B cell (primary cell): ENCODE measurements around the gene RPL36. TPM values are rescaled to one million over a fixed set of nuclear protein-coding genes. Genes with fewer than 3 reads are reported as not detected.

Experiments
- ATAC-seq: fragments of 200-7000 bp; cut with Tn5 transposase; one replicate; pipeline ENCODE4 v1.10.0; 2021; ENCODE audit warnings: low read depth, mild to moderate bottlenecking, moderate number of reproducible peaks, moderate library complexity
- CTCF ChIA-PET: fragments of 350-600 bp; sonication (Branson Sonifier 250); formaldehyde crosslinking; loops from one replicate; lab custom pipeline; 2021; ENCODE audit warnings: antibody characterized with exemption, inconsistent platforms; lab: Charles Lee
- POLR2A ChIA-PET: fragments of 350-600 bp; sonication (Branson Sonifier 250); formaldehyde crosslinking; loops from one replicate; lab custom pipeline; 2021; ENCODE audit warnings: antibody characterized with exemption; lab: Charles Lee
- DNase-seq: peaks from one replicate; pipeline ENCODE4 v3.0.0; 2013
- H2AFZ ChIP-seq: 2 replicates; pipeline ENCODE4 v1.6.1; 2012; ENCODE audit warnings: mild to moderate bottlenecking, low read depth, low read length; ENCODE audit not compliant: insufficient read depth, poor library complexity, severe bottlenecking
- H3K27ac ChIP-seq, 2 donors: 1 replicate in 1 of 2; 2 replicates in 1 of 2; pipeline ENCODE4 v1.5.1; 2012 to 2013; ENCODE audit warnings: low read length in 2 of 2, mild to moderate bottlenecking in 2 of 2, moderate library complexity in 1 of 2
- H3K27me3 ChIP-seq, 4 experiments: fragments of 200-600 bp in 1 of 4; sonication (generic) in 1 of 4; replicated peaks in 1 of 4; 1 replicate in 2 of 4; 2 replicates in 2 of 4; pipeline versions ENCODE4 v1.6.1 to v1.7.0; 2013 to 2016; ENCODE audit warnings: low read length in 3 of 4, mild to moderate bottlenecking in 2 of 4, mixed read lengths in 1 of 4, moderate library complexity in 1 of 4; ENCODE audit not compliant: insufficient read depth in 4 of 4, control insufficient read depth in 3 of 4; ENCODE audit errors: control extremely low read depth in 1 of 4
- H3K36me3 ChIP-seq, 2 experiments: replicated peaks in 1 of 2; 1 replicate in 1 of 2; 2 replicates in 1 of 2; pipeline versions ENCODE4 v1.6.1 to v1.7.1; 2013; ENCODE audit warnings: low read length in 1 of 2; ENCODE audit not compliant: insufficient read depth in 2 of 2, control insufficient read depth in 1 of 2; ENCODE audit errors: control extremely low read depth in 1 of 2, extremely low read depth in 1 of 2
- H3K4me1 ChIP-seq, 2 donors: fragments of 200-600 bp in 1 of 2; sonication (generic) in 1 of 2; 1 replicate in 1 of 2; 2 replicates in 1 of 2; pipeline versions ENCODE4 v1.5.1 to v1.6.1; 2013 to 2017; ENCODE audit warnings: low read length in 2 of 2; ENCODE audit not compliant: control insufficient read depth in 2 of 2, insufficient read depth in 2 of 2
- H3K4me2 ChIP-seq: replicated peaks from 2 replicates; pipeline ENCODE3; 2012; ENCODE audit warnings: mild to moderate bottlenecking, low read depth, low read length; ENCODE audit not compliant: poor library complexity, severe bottlenecking
- H3K4me3 ChIP-seq, 5 experiments: fragments of 200-600 bp in 1 of 5; sonication (generic) in 1 of 5; 1 replicate in 3 of 5; 2 replicates in 2 of 5; pipeline versions ENCODE4 v1.5.1 to v1.7.0; 2011 to 2016; ENCODE audit warnings: low read length in 4 of 5, mild to moderate bottlenecking in 4 of 5, low read depth in 2 of 5, control low read depth in 1 of 5, moderate library complexity in 1 of 5; ENCODE audit not compliant: insufficient read depth in 1 of 5; ENCODE audit errors: control extremely low read depth in 1 of 5, extremely low read depth in 1 of 5
- H3K79me2 ChIP-seq: fragments of 200-600 bp; sonication (generic); one replicate; pipeline ENCODE4 v1.6.0; 2016; ENCODE audit warnings: low read length; ENCODE audit not compliant: control insufficient read depth, insufficient read depth
- H3K9ac ChIP-seq: fragments of 200-600 bp; sonication (generic); 2 replicates; pipeline ENCODE4 v1.6.1; 2017; ENCODE audit warnings: mild to moderate bottlenecking, low read length, moderate library complexity
- H3K9me3 ChIP-seq, 3 donors: one replicate each; pipeline versions ENCODE4 v1.6.1 to v1.7.1; 2013; ENCODE audit warnings: low read length in 2 of 3; ENCODE audit not compliant: control insufficient read depth in 2 of 3, insufficient read depth in 1 of 3; ENCODE audit errors: control extremely low read depth in 1 of 3
- H4K20me1 ChIP-seq: 2 replicates; pipeline ENCODE4 v1.6.0; 2012; ENCODE audit warnings: mild to moderate bottlenecking, low read length; ENCODE audit not compliant: insufficient read depth, control insufficient read depth, poor library complexity, severe bottlenecking
- H3K27ac Mint-ChIP-seq: one replicate; pipeline ENCODE4 v1.8.0; 2021; ENCODE audit warnings: mixed read lengths
- H3K27me3 Mint-ChIP-seq: one replicate; pipeline ENCODE4 v1.8.0; 2021; ENCODE audit warnings: mixed read lengths
- H3K4me1 Mint-ChIP-seq: one replicate; pipeline ENCODE4 v1.8.0; 2021; ENCODE audit warnings: mixed read lengths
- H3K4me3 Mint-ChIP-seq: one replicate; pipeline ENCODE4 v1.8.0; 2021; ENCODE audit warnings: mixed read lengths
- H3K9me3 Mint-ChIP-seq: one replicate; pipeline ENCODE4 v1.8.0; 2022; ENCODE audit warnings: mixed read lengths; ENCODE audit not compliant: insufficient read depth
- CTCF ChIP-seq: fragments of 200-600 bp; IDR thresholded peaks from one replicate; pipeline ENCODE4 v1.8.0; 2022; ENCODE audit warnings: antibody characterized with exemption, mild to moderate bottlenecking
- EZH2 ChIP-seq: IDR thresholded peaks from 2 replicates; pipeline ENCODE4 v1.6.1; 2012; ENCODE audit warnings: borderline replicate concordance, low read depth, mild to moderate bottlenecking, moderate library complexity, low read length; ENCODE audit not compliant: insufficient read depth, poor library complexity, severe bottlenecking
- WGBS: methylation state at CpG from one replicate; pipeline ENCODE4 v1.1.5; 2013; ENCODE audit warnings: missing lambda C conversion rate; ENCODE audit not compliant: insufficient coverage; 5-methylcytosine and 5-hydroxymethylcytosine counted together
- intact Hi-C: fragments of 100-400 bp; cut with micrococcal nuclease; formaldehyde crosslinking; loops from one replicate; pipeline ENCODE4 v1.10.0; 2022
- polyA plus RNA-seq: library from polyadenylated mRNA; depleted of rRNA; stranded (reverse); fragments of >200 nt; gene quantifications from 2 replicates; pipeline ENCODE4 v1.2.3, GENCODE V29; 2012
- total RNA-seq, 2 donors: library from RNA; stranded (reverse); fragments of 120-200 nt in 1 of 2; gene quantifications; 1 replicate in 1 of 2; 2 replicates in 1 of 2; pipeline versions ENCODE4 v1.2.3 to v1.2.4, GENCODE V29; 2013 to 2022

Gene RPL36
- total and polyA plus RNA-seq, 2 donors (not counting 1 experiment from before 2014, with no cell fraction given) = 899 to 983 TPM

DNA sequence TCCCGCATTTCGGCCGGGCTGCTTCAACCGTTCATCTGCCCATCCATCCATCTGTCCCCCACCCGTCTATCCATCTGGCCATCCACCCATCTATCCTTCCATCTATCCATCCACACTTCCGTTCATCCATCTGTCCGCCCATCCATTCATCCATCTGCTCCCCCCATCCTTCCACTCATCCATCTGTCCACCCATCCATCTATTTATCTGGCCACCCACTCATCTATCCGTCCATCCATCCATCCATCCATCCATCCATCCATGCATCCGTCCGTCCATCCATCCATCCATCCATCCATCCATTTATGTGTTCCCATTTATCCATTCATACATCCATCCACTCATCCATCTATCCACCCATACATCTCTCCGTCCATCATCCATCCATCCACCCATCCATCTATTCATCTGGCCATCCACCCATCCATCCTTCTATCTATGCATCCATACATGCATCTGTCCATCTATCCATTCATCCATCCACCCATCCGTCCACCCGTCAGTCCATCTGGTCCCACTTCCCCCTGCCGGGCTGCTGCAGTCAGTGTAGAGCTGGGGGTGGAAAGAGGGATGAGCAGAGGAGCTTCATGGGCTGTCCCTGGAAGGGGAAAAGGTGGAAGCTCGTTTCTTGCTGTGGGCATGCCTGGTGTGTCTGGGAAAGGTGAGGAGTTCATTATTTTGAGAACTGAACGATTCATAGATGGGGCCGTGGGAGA, 8.5 kb upstream of the RPL36 start:
- Histone ChIP-seq H3K27ac (peak overlapping the region in 1 of 2 donors; percentile 98), H3K9me3 (peaks cover 0 to 3% (median 0%) of the 10 kb centered on the region in 3 donors), H3K4me3 (peak overlapping the region in 4 of 5 experiments; percentile 67 to 100 (median 90)), H4K20me1 (no peaks in the 10 kb centered on the region), H3K9ac (peak overlapping the region; percentile 92), H3K4me1 (peaks cover 20 to 26% of the 10 kb centered on the region in 2 donors), H3K27me3 (no peaks in the 10 kb centered on the region), H3K79me2 (peaks cover 12% of the 10 kb centered on the region), H3K4me2 (peak overlapping the region; percentile 91), H2AFZ (peak overlapping the region; percentile 92), H3K36me3 (no peaks in the 10 kb centered on the region)
- peak overlapping the region; percentile 85 for H3K4me3 Mint-ChIP-seq
- ChIA-PET CTCF (interaction anchor here (1.2 kb wide), 1 partner anchor 8 kb away, joined by 3 read pairs; no protein-coding TSS in a partner anchor), POLR2A (no interaction called here)
- DNase-seq (peak; percentile 40), ATAC-seq (no peak)
- peaks cover 34% of the 10 kb centered on the region for H3K4me1 Mint-ChIP-seq
- intact Hi-C loops = loop anchor here (10.0 kb wide), 1 partner anchor 1917 kb away; the partner anchor contains the start of genes APBA3 and MRPL54
- TF ChIP-seq EZH2 (no peak), CTCF (no peak)
- no peaks in the 10 kb centered on the region for H3K27me3 Mint-ChIP-seq
- H3K27ac Mint-ChIP-seq = peak overlapping the region; percentile 87
- WGBS = 72% methylated on average over 16 of the region's 17 CpGs
- no peaks in the 10 kb centered on the region for H3K9me3 Mint-ChIP-seq

GRCh38 chr19:5682107-5682482, 8.0 kb upstream of the RPL36 start:
- Histone ChIP-seq H3K27ac (no peak overlapping the region), H3K79me2 (peaks cover 12% of the 10 kb centered on the region), H4K20me1 (no peaks in the 10 kb centered on the region), H3K4me3 (no peak overlapping the region), H3K27me3 (no peaks in the 10 kb centered on the region), H3K4me2 (no peak overlapping the region), H3K36me3 (no peaks in the 10 kb centered on the region), H3K4me1 (peaks cover 20 to 28% of the 10 kb centered on the region in 2 donors), H3K9ac (no peak overlapping the region), H2AFZ (no peak overlapping the region), H3K9me3 (peaks cover 0 to 3% (median 0%) of the 10 kb centered on the region in 3 donors)
- ATAC-seq (no peak), DNase-seq (peak; percentile 31)
- 95% methylated on average over 3 of the region's 3 CpGs for WGBS
- Mint-ChIP-seq H3K27me3 (no peaks in the 10 kb centered on the region), H3K4me1 (peaks cover 35% of the 10 kb centered on the region), H3K9me3 (no peaks in the 10 kb centered on the region), H3K4me3 (peak overlapping the region; percentile 85), H3K27ac (peak overlapping the region; percentile 66)
- intact Hi-C loops = loop anchor here (10.0 kb wide), 1 partner anchor 1917 kb away; the partner anchor contains the start of genes APBA3 and MRPL54
- POLR2A ChIA-PET = interaction anchor here (0.9 kb wide), 1 partner anchor 38 kb away, joined by 4 read pairs; the partner anchor contains the start of genes CATSPERD and LONP1
- TF ChIP-seq EZH2 (no peak), CTCF (no peak)
- CTCF ChIA-PET = interaction anchor here (0.6 to 1.2 kb wide), 2 partner anchors 8 to 54 kb away, joined by 3 to 4 read pairs; no protein-coding TSS in a partner anchor
